H9 (cell line): ENCODE data around the gene HBZ. TPM values are rescaled to one million over a fixed set of nuclear protein-coding genes. Genes with fewer than 3 reads are reported as not detected.
A peak's percentile ranks its signal among the peaks of the same experiment; 100 is the strongest.

Experiments
- DNase-seq: peaks from one replicate; pipeline ENCODE4 v3.0.0-alpha.2; 2017
- H2AFZ ChIP-seq: one replicate; pipeline ENCODE4 v1.6.1; 2013; ENCODE audit warnings: mild to moderate bottlenecking, low read length, control low read depth, moderate library complexity
- H2AK5ac ChIP-seq: 2 replicates; pipeline ENCODE4 v1.6.1; 2013; ENCODE audit warnings: low read length, control low read depth, mixed read lengths; ENCODE audit not compliant: insufficient read length
- H2BK120ac ChIP-seq: one replicate; pipeline ENCODE4 v1.6.1; 2013; ENCODE audit warnings: low read depth, mild to moderate bottlenecking, low read length, control low read depth, inconsistent platforms; ENCODE audit not compliant: poor library complexity, severe bottlenecking
- H2BK12ac ChIP-seq: 2 replicates; pipeline ENCODE4 v1.6.1; 2013; ENCODE audit warnings: low read length, control low read depth, mixed read lengths, low read depth; ENCODE audit not compliant: insufficient read length
- H2BK15ac ChIP-seq: 2 replicates; pipeline ENCODE4 v1.6.1; 2013; ENCODE audit warnings: low read depth, low read length, control low read depth
- H2BK20ac ChIP-seq: one replicate; pipeline ENCODE4 v1.6.1; 2013; ENCODE audit warnings: low read depth, mild to moderate bottlenecking, low read length, control low read depth, inconsistent platforms; ENCODE audit not compliant: poor library complexity, severe bottlenecking
- H2BK5ac ChIP-seq: 2 replicates; pipeline ENCODE4 v1.6.1; 2013; ENCODE audit warnings: low read length, control low read depth, mixed read lengths; ENCODE audit not compliant: insufficient read length
- H3K14ac ChIP-seq: 2 replicates; pipeline ENCODE4 v1.6.1; 2013; ENCODE audit warnings: low read length, control low read depth; ENCODE audit not compliant: insufficient read depth
- H3K18ac ChIP-seq: 2 replicates; pipeline ENCODE4 v1.6.1; 2013; ENCODE audit warnings: low read depth, mild to moderate bottlenecking, mixed read lengths, low read length, control low read depth; ENCODE audit not compliant: insufficient read length
- H3K23ac ChIP-seq: 2 replicates; pipeline ENCODE4 v1.6.1; 2013; ENCODE audit warnings: low read length, control low read depth, mixed read lengths, low read depth; ENCODE audit not compliant: insufficient read length
- H3K23me2 ChIP-seq: 2 replicates; pipeline ENCODE4 v1.6.1; 2013; ENCODE audit warnings: low read depth, mild to moderate bottlenecking, mixed read lengths, low read length, control low read depth; ENCODE audit not compliant: insufficient read length, poor library complexity, severe bottlenecking
- H3K27ac ChIP-seq: 2 replicates; pipeline ENCODE4 v1.5.1; 2013; ENCODE audit warnings: low read length, control low read depth, mixed read lengths, low read depth; ENCODE audit not compliant: insufficient read length
- H3K27me3 ChIP-seq: 2 replicates; pipeline ENCODE4 v1.6.1; 2013; ENCODE audit warnings: low read length, control low read depth, inconsistent platforms; ENCODE audit not compliant: insufficient read depth
- H3K4ac ChIP-seq: 2 replicates; pipeline ENCODE4 v1.6.1; 2013; ENCODE audit warnings: low read depth, mild to moderate bottlenecking, control low read depth, inconsistent platforms, low read length, moderate library complexity
- H3K4me1 ChIP-seq: 2 replicates; pipeline ENCODE4 v1.6.1; 2013; ENCODE audit warnings: low read length, control low read depth, inconsistent platforms; ENCODE audit not compliant: insufficient read depth
- H3K4me2 ChIP-seq: 2 replicates; pipeline ENCODE4 v1.6.1; 2013; ENCODE audit warnings: low read length, control low read depth, mixed read lengths; ENCODE audit not compliant: insufficient read length, insufficient read depth
- H3K56ac ChIP-seq: 2 replicates; pipeline ENCODE4 v1.6.1; 2013; ENCODE audit warnings: low read depth, mild to moderate bottlenecking, mixed read lengths, low read length, control low read depth; ENCODE audit not compliant: insufficient read length
- H3K79me1 ChIP-seq: 2 replicates; pipeline ENCODE4 v1.6.1; 2013; ENCODE audit warnings: low read depth, mild to moderate bottlenecking, moderate library complexity, low read length, control low read depth, inconsistent platforms; ENCODE audit not compliant: insufficient read depth, poor library complexity, severe bottlenecking
- H3K79me2 ChIP-seq: 2 replicates; pipeline ENCODE4 v1.6.1; 2013; ENCODE audit warnings: low read length, control low read depth, inconsistent platforms; ENCODE audit not compliant: insufficient read depth
- H3K9ac ChIP-seq: 2 replicates; pipeline ENCODE4 v1.6.1; 2013; ENCODE audit warnings: low read length, control low read depth, mixed read lengths; ENCODE audit not compliant: insufficient read length; ENCODE audit errors: extremely low read depth
- H3K9me3 ChIP-seq: one replicate; pipeline ENCODE4 v1.6.1; 2013; ENCODE audit warnings: low read depth, low read length, inconsistent platforms; ENCODE audit not compliant: control insufficient read depth
- H3T11ph ChIP-seq: one replicate; pipeline ENCODE4 v1.6.1; 2013; ENCODE audit warnings: mild to moderate bottlenecking, low read length, control low read depth, inconsistent platforms
- H4K20me1 ChIP-seq: one replicate; pipeline ENCODE4 v1.6.1; 2013; ENCODE audit not compliant: control insufficient read depth, insufficient read length, insufficient read depth
- H4K5ac ChIP-seq: 2 replicates; pipeline ENCODE4 v1.6.1; 2013; ENCODE audit warnings: low read depth, mild to moderate bottlenecking, mixed read lengths, low read length, control low read depth; ENCODE audit not compliant: insufficient read length
- H4K8ac ChIP-seq: replicated peaks from 2 replicates; pipeline ENCODE4 v1.6.1; 2013; ENCODE audit warnings: low read length, control low read depth, mixed read lengths, low read depth; ENCODE audit not compliant: insufficient read length
- H4K91ac ChIP-seq: 2 replicates; pipeline ENCODE4 v1.6.1; 2013; ENCODE audit warnings: low read depth, mild to moderate bottlenecking, moderate library complexity, mixed read lengths, low read length, control low read depth; ENCODE audit not compliant: insufficient read length
- H3K27ac Mint-ChIP-seq, 3 experiments: 2 replicates in 2 of 3; 3 replicates in 1 of 3; pipeline ENCODE4 v1.8.0; 2020 to 2021; ENCODE audit warnings: mixed read lengths in 3 of 3, mild to moderate bottlenecking in 1 of 3, moderate library complexity in 1 of 3
- H3K27me3 Mint-ChIP-seq: 2 replicates; pipeline ENCODE4 v1.8.0; 2021; ENCODE audit warnings: low read depth, mild to moderate bottlenecking, moderate library complexity, mixed read lengths
- H3K36me3 Mint-ChIP-seq, 3 experiments: 2 replicates in 2 of 3; 3 replicates in 1 of 3; pipeline ENCODE4 v1.8.0; 2020 to 2021; ENCODE audit warnings: low read depth in 3 of 3, mixed read lengths in 3 of 3; ENCODE audit not compliant: insufficient read depth in 1 of 3
- H3K4me1 Mint-ChIP-seq, 2 experiments: 2 replicates each; pipeline ENCODE4 v1.8.0; 2020; ENCODE audit warnings: mixed read lengths in 2 of 2
- H3K4me3 Mint-ChIP-seq, 2 experiments: 2 replicates in 1 of 2; 3 replicates in 1 of 2; pipeline ENCODE4 v1.8.0; 2020 to 2021; ENCODE audit warnings: mild to moderate bottlenecking in 2 of 2, mixed read lengths in 2 of 2, moderate library complexity in 1 of 2
- H3K9me3 Mint-ChIP-seq, 2 experiments: 2 replicates in 1 of 2; 3 replicates in 1 of 2; pipeline ENCODE4 v1.8.0; 2020; ENCODE audit warnings: mild to moderate bottlenecking in 2 of 2, mixed read lengths in 2 of 2, moderate library complexity in 1 of 2
- CTCF ChIP-seq: fragments of 200-600 bp; sonication (generic); conservative IDR thresholded peaks from 3 replicates; pipeline ENCODE4 v1.8.0; 2021; ENCODE audit warnings: antibody characterized with exemption, mild to moderate bottlenecking
- WGBS: extraction: QIAGEN DNeasy Blood & Tissue Kit; methylation state at CpG from one replicate; pipeline ENCODE4 v1.1.7; 2013; ENCODE audit warnings: missing lambda C conversion rate, low lambda C conversion rate, mixed read lengths; ENCODE audit not compliant: insufficient read length; ENCODE audit errors: extremely low coverage; 5-methylcytosine and 5-hydroxymethylcytosine counted together
- total RNA-seq: library from RNA; stranded (reverse); gene quantifications from 2 replicates; pipeline ENCODE4 v1.2.1, GENCODE V29; 2021

The HBZ gene
- total RNA-seq, 1 experiment from 2014 or later: not detected

GRCh38 chr16:114327-114726 is 38.1 kb upstream of the HBZ start:
- Mint-ChIP-seq H3K27ac (peak overlapping the region in 1 of 3 experiments; percentile 7; a peak in 2 of 7 replicates), H3K9me3 (no peaks in the 10 kb centered on the region), H3K4me1 (peaks cover 6 to 10% of the 10 kb centered on the region in 2 experiments), H3K4me3 (no peak overlapping the region), H3K36me3 (peaks cover 5 to 54% (median 33%) of the 10 kb centered on the region in 3 experiments; a peak in 6 of 7 replicates), H3K27me3 (no peaks in the 10 kb centered on the region)
- no peak overlapping the region for H3K18ac ChIP-seq
- no peaks in the 10 kb centered on the region for H3K9me3 ChIP-seq
- no peak overlapping the region for H2AFZ ChIP-seq
- H2BK5ac ChIP-seq: no peak overlapping the region
- no peak overlapping the region for H2BK120ac ChIP-seq
- no peaks in the 10 kb centered on the region for H3K79me2 ChIP-seq
- no peaks in the 10 kb centered on the region for H3K23me2 ChIP-seq
- no peak overlapping the region for H4K5ac ChIP-seq
- no CpG with 5 or more reads among the region's 2 CpGs for WGBS
- H3K9ac ChIP-seq: no peak overlapping the region
- H3K4me2 ChIP-seq: no peak overlapping the region
- no peak overlapping the region for H3K56ac ChIP-seq
- no peak overlapping the region for H3K23ac ChIP-seq
- peaks cover 2% of the 10 kb centered on the region; the same call in 1 of the 2 replicates for H3K4me1 ChIP-seq
- no peak for TF ChIP-seq CTCF
- no peak overlapping the region for H3T11ph ChIP-seq
- H2BK20ac ChIP-seq: no peak overlapping the region
- no peak overlapping the region for H4K91ac ChIP-seq
- no peak overlapping the region for H2AK5ac ChIP-seq
- H4K8ac ChIP-seq: no peak overlapping the region
- H3K27ac ChIP-seq: no peak overlapping the region
- H3K79me1 ChIP-seq: no peaks in the 10 kb centered on the region
- DNase-seq: no peak
- H4K20me1 ChIP-seq: no peaks in the 10 kb centered on the region
- no peak overlapping the region for H2BK15ac ChIP-seq
- no peaks in the 10 kb centered on the region for H3K27me3 ChIP-seq
- no peak overlapping the region for H3K14ac ChIP-seq
- H2BK12ac ChIP-seq: no peak overlapping the region
- H3K4ac ChIP-seq: no peak overlapping the region
